OCI-LY1 (cell line): ENCODE measurements around the gene ARIH1.

Source experiments
- EZH2 ChIP-seq: fragments of 200-600 bp; sonication (generic), shearing (Covaris generic); IDR thresholded peaks from 2 replicates; pipeline ENCODE4 v1.8.0; 2017; ENCODE audit warnings: borderline replicate concordance, mixed run types, mild to moderate bottlenecking, antibody characterized with exemption, low read length, moderate library complexity, mixed read lengths
- TF ChIP-seq, protein P1 (sequence below): fragments of 200-600 bp; sonication (generic), shearing (Covaris generic); IDR thresholded peaks from 2 replicates; pipeline ENCODE4 v1.5.1; 2017; ENCODE audit warnings: mild to moderate bottlenecking, antibody characterized with exemption, low read length, moderate library complexity, mixed read lengths

DNA sequence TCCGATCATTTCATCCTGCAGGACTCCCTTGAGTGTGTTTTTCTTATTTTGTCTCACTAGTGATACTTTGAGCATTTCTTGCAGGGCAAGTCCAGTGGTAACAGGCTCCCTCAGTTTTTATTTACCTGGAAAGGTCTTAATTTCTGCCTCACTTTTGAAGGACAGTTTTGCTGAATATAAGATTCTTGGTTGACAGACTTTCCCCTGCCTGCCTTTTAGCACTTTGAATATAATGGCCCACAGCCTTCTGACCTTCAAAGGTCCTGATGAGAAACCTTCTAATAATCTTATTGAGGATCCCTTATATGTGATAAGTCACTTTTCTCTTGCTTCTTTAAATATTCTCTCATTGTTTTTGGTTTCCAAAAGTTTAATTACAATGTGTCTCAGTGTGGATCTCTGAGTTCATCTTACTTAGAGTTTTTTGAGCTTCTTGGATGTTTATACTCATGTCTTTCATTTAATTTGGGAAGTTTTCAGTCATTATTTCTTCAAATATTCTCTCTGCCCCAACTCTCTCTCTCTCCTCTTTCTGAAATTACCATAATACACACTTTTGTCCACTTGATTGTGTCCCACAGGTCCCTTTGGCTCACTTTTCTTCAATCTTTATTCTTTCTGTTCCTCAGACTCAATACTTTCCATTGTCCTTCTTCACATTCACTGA lies 36.3 kb upstream of the ARIH1 start:
- TF ChIP-seq, protein P1, sequence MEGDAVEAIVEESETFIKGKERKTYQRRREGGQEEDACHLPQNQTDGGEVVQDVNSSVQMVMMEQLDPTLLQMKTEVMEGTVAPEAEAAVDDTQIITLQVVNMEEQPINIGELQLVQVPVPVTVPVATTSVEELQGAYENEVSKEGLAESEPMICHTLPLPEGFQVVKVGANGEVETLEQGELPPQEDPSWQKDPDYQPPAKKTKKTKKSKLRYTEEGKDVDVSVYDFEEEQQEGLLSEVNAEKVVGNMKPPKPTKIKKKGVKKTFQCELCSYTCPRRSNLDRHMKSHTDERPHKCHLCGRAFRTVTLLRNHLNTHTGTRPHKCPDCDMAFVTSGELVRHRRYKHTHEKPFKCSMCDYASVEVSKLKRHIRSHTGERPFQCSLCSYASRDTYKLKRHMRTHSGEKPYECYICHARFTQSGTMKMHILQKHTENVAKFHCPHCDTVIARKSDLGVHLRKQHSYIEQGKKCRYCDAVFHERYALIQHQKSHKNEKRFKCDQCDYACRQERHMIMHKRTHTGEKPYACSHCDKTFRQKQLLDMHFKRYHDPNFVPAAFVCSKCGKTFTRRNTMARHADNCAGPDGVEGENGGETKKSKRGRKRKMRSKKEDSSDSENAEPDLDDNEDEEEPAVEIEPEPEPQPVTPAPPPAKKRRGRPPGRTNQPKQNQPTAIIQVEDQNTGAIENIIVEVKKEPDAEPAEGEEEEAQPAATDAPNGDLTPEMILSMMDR, result no peak
- no peak for TF ChIP-seq EZH2
